H9 (cell line): ENCODE results near the gene SHANK1. TPM values are rescaled to one million over a fixed set of nuclear protein-coding genes. Genes with fewer than 3 reads are reported as not detected.
"Not testable (repeated sequence)": the region's sequence is repeated elsewhere in the genome, so short reads cannot be mapped to it uniquely, and the experiment has no call there.

Experiments used
- DNase-seq: peaks from one replicate; pipeline ENCODE4 v3.0.0-alpha.2; 2017
- H2AFZ ChIP-seq: one replicate; pipeline ENCODE4 v1.6.1; 2013; ENCODE audit warnings: mild to moderate bottlenecking, low read length, control low read depth, moderate library complexity
- H2AK5ac ChIP-seq: 2 replicates; pipeline ENCODE4 v1.6.1; 2013; ENCODE audit warnings: low read length, control low read depth, mixed read lengths; ENCODE audit not compliant: insufficient read length
- H2BK120ac ChIP-seq: one replicate; pipeline ENCODE4 v1.6.1; 2013; ENCODE audit warnings: low read depth, mild to moderate bottlenecking, low read length, control low read depth, inconsistent platforms; ENCODE audit not compliant: poor library complexity, severe bottlenecking
- H2BK12ac ChIP-seq: 2 replicates; pipeline ENCODE4 v1.6.1; 2013; ENCODE audit warnings: low read length, control low read depth, mixed read lengths, low read depth; ENCODE audit not compliant: insufficient read length
- H2BK15ac ChIP-seq: 2 replicates; pipeline ENCODE4 v1.6.1; 2013; ENCODE audit warnings: low read depth, low read length, control low read depth
- H2BK20ac ChIP-seq: one replicate; pipeline ENCODE4 v1.6.1; 2013; ENCODE audit warnings: low read depth, mild to moderate bottlenecking, low read length, control low read depth, inconsistent platforms; ENCODE audit not compliant: poor library complexity, severe bottlenecking
- H2BK5ac ChIP-seq: 2 replicates; pipeline ENCODE4 v1.6.1; 2013; ENCODE audit warnings: low read length, control low read depth, mixed read lengths; ENCODE audit not compliant: insufficient read length
- H3K14ac ChIP-seq: 2 replicates; pipeline ENCODE4 v1.6.1; 2013; ENCODE audit warnings: low read length, control low read depth; ENCODE audit not compliant: insufficient read depth
- H3K18ac ChIP-seq: 2 replicates; pipeline ENCODE4 v1.6.1; 2013; ENCODE audit warnings: low read depth, mild to moderate bottlenecking, mixed read lengths, low read length, control low read depth; ENCODE audit not compliant: insufficient read length
- H3K23ac ChIP-seq: 2 replicates; pipeline ENCODE4 v1.6.1; 2013; ENCODE audit warnings: low read length, control low read depth, mixed read lengths, low read depth; ENCODE audit not compliant: insufficient read length
- H3K23me2 ChIP-seq: 2 replicates; pipeline ENCODE4 v1.6.1; 2013; ENCODE audit warnings: low read depth, mild to moderate bottlenecking, mixed read lengths, low read length, control low read depth; ENCODE audit not compliant: insufficient read length, poor library complexity, severe bottlenecking
- H3K27ac ChIP-seq: 2 replicates; pipeline ENCODE4 v1.5.1; 2013; ENCODE audit warnings: low read length, control low read depth, mixed read lengths, low read depth; ENCODE audit not compliant: insufficient read length
- H3K27me3 ChIP-seq: 2 replicates; pipeline ENCODE4 v1.6.1; 2013; ENCODE audit warnings: low read length, control low read depth, inconsistent platforms; ENCODE audit not compliant: insufficient read depth
- H3K4ac ChIP-seq: 2 replicates; pipeline ENCODE4 v1.6.1; 2013; ENCODE audit warnings: low read depth, mild to moderate bottlenecking, control low read depth, inconsistent platforms, low read length, moderate library complexity
- H3K4me1 ChIP-seq: 2 replicates; pipeline ENCODE4 v1.6.1; 2013; ENCODE audit warnings: low read length, control low read depth, inconsistent platforms; ENCODE audit not compliant: insufficient read depth
- H3K4me2 ChIP-seq: 2 replicates; pipeline ENCODE4 v1.6.1; 2013; ENCODE audit warnings: low read length, control low read depth, mixed read lengths; ENCODE audit not compliant: insufficient read length, insufficient read depth
- H3K56ac ChIP-seq: 2 replicates; pipeline ENCODE4 v1.6.1; 2013; ENCODE audit warnings: low read depth, mild to moderate bottlenecking, mixed read lengths, low read length, control low read depth; ENCODE audit not compliant: insufficient read length
- H3K79me1 ChIP-seq: 2 replicates; pipeline ENCODE4 v1.6.1; 2013; ENCODE audit warnings: low read depth, mild to moderate bottlenecking, moderate library complexity, low read length, control low read depth, inconsistent platforms; ENCODE audit not compliant: insufficient read depth, poor library complexity, severe bottlenecking
- H3K79me2 ChIP-seq: 2 replicates; pipeline ENCODE4 v1.6.1; 2013; ENCODE audit warnings: low read length, control low read depth, inconsistent platforms; ENCODE audit not compliant: insufficient read depth
- H3K9ac ChIP-seq: 2 replicates; pipeline ENCODE4 v1.6.1; 2013; ENCODE audit warnings: low read length, control low read depth, mixed read lengths; ENCODE audit not compliant: insufficient read length; ENCODE audit errors: extremely low read depth
- H3K9me3 ChIP-seq: one replicate; pipeline ENCODE4 v1.6.1; 2013; ENCODE audit warnings: low read depth, low read length, inconsistent platforms; ENCODE audit not compliant: control insufficient read depth
- H3T11ph ChIP-seq: one replicate; pipeline ENCODE4 v1.6.1; 2013; ENCODE audit warnings: mild to moderate bottlenecking, low read length, control low read depth, inconsistent platforms
- H4K20me1 ChIP-seq: one replicate; pipeline ENCODE4 v1.6.1; 2013; ENCODE audit not compliant: control insufficient read depth, insufficient read length, insufficient read depth
- H4K5ac ChIP-seq: 2 replicates; pipeline ENCODE4 v1.6.1; 2013; ENCODE audit warnings: low read depth, mild to moderate bottlenecking, mixed read lengths, low read length, control low read depth; ENCODE audit not compliant: insufficient read length
- H4K8ac ChIP-seq: replicated peaks from 2 replicates; pipeline ENCODE4 v1.6.1; 2013; ENCODE audit warnings: low read length, control low read depth, mixed read lengths, low read depth; ENCODE audit not compliant: insufficient read length
- H4K91ac ChIP-seq: 2 replicates; pipeline ENCODE4 v1.6.1; 2013; ENCODE audit warnings: low read depth, mild to moderate bottlenecking, moderate library complexity, mixed read lengths, low read length, control low read depth; ENCODE audit not compliant: insufficient read length
- H3K27ac Mint-ChIP-seq, 3 experiments: 2 replicates in 2 of 3; 3 replicates in 1 of 3; pipeline ENCODE4 v1.8.0; 2020 to 2021; ENCODE audit warnings: mixed read lengths in 3 of 3, mild to moderate bottlenecking in 1 of 3, moderate library complexity in 1 of 3
- H3K27me3 Mint-ChIP-seq: 2 replicates; pipeline ENCODE4 v1.8.0; 2021; ENCODE audit warnings: low read depth, mild to moderate bottlenecking, moderate library complexity, mixed read lengths
- H3K36me3 Mint-ChIP-seq, 3 experiments: 2 replicates in 2 of 3; 3 replicates in 1 of 3; pipeline ENCODE4 v1.8.0; 2020 to 2021; ENCODE audit warnings: low read depth in 3 of 3, mixed read lengths in 3 of 3; ENCODE audit not compliant: insufficient read depth in 1 of 3
- H3K4me1 Mint-ChIP-seq, 2 experiments: 2 replicates each; pipeline ENCODE4 v1.8.0; 2020; ENCODE audit warnings: mixed read lengths in 2 of 2
- H3K4me3 Mint-ChIP-seq, 2 experiments: 2 replicates in 1 of 2; 3 replicates in 1 of 2; pipeline ENCODE4 v1.8.0; 2020 to 2021; ENCODE audit warnings: mild to moderate bottlenecking in 2 of 2, mixed read lengths in 2 of 2, moderate library complexity in 1 of 2
- H3K9me3 Mint-ChIP-seq, 2 experiments: 2 replicates in 1 of 2; 3 replicates in 1 of 2; pipeline ENCODE4 v1.8.0; 2020; ENCODE audit warnings: mild to moderate bottlenecking in 2 of 2, mixed read lengths in 2 of 2, moderate library complexity in 1 of 2
- WGBS: extraction: QIAGEN DNeasy Blood & Tissue Kit; methylation state at CpG from one replicate; pipeline ENCODE4 v1.1.7; 2013; ENCODE audit warnings: missing lambda C conversion rate, low lambda C conversion rate, mixed read lengths; ENCODE audit not compliant: insufficient read length; ENCODE audit errors: extremely low coverage; 5-methylcytosine and 5-hydroxymethylcytosine counted together
- total RNA-seq: library from RNA; stranded (reverse); gene quantifications from 2 replicates; pipeline ENCODE4 v1.2.1, GENCODE V29; 2021

Gene SHANK1
- total RNA-seq, 1 experiment from 2014 or later = 1.7 TPM

GRCh38 chr19:50766746-50767145 is 47.1 kb upstream of the SHANK1 start:
- H2AFZ ChIP-seq, H4K5ac ChIP-seq, H3T11ph ChIP-seq, H3K27me3 ChIP-seq, H2BK15ac ChIP-seq, H3K56ac ChIP-seq, H3K9me3 ChIP-seq, H3K4me1 ChIP-seq, H3K23me2 ChIP-seq, H2BK20ac ChIP-seq, H3K4ac ChIP-seq, H3K9me3 Mint-ChIP-seq, H3K4me3 Mint-ChIP-seq, H3K14ac ChIP-seq, H3K79me2 ChIP-seq, H4K20me1 ChIP-seq, H3K79me1 ChIP-seq, DNase-seq, H2BK120ac ChIP-seq, H3K23ac ChIP-seq, H4K8ac ChIP-seq, H3K18ac ChIP-seq, H3K36me3 Mint-ChIP-seq, H3K9ac ChIP-seq, H3K27ac ChIP-seq, H3K27ac Mint-ChIP-seq, H2BK5ac ChIP-seq, H3K4me2 ChIP-seq, H2BK12ac ChIP-seq, H2AK5ac ChIP-seq, H4K91ac ChIP-seq: not testable (repeated sequence)
- peaks cover 0 to 12% of the 10 kb centered on the region in 2 experiments; a peak in 3 of 4 replicates for H3K4me1 Mint-ChIP-seq
- H3K27me3 Mint-ChIP-seq = peaks cover 34% of the 10 kb centered on the region
- no CpG with 5 or more reads among the region's 12 CpGs for WGBS
